Ovary (tissue), 3 donors: Measurements from ENCODE around the gene ZNRF1.

Source experiments
- EP300 ChIP-seq: sonication (generic); formaldehyde crosslinking; IDR thresholded peaks from one replicate; pipeline ENCODE4 v1.6.1; 2017; ENCODE audit warnings: antibody characterized with exemption
- POLR2A ChIP-seq: fragments of 450-650 bp; IDR thresholded peaks from one replicate; pipeline ENCODE4 v1.6.1; 2017; ENCODE audit warnings: antibody characterized with exemption, mild to moderate bottlenecking, moderate library complexity
- TF ChIP-seq, protein P1 (sequence below), 3 donors: fragments of 450-650 bp in 2 of 3; fragments of 200-600 bp in 1 of 3; IDR thresholded peaks; one replicate each; pipeline versions ENCODE4 v1.5.1 to v1.8.0; 2016 to 2022; ENCODE audit warnings: antibody characterized with exemption in 3 of 3, mild to moderate bottlenecking in 1 of 3
- donor health status: DM: no; HTN: no; CAD: no.

DNA sequence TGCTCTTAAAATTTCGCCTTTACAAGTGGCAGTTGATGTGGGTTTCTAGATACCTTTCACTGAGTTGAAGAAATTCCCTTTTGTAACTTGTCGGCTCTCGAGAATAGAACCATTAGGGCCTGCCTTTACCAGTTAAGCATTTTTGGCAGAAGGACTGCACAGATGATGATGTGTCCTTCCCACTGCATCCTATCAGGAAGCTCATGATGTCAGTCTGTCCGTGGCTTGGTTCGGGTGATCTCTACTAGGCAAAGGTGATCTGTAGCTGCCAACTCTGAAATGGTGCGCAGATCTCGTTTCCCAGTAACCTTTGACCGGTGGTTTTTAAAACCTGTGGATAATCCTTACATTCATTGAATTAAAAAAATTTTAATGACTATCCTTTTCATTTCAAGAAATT lies 49.7 kb downstream of the ZNRF1 start:
- TF ChIP-seq, protein P1, sequence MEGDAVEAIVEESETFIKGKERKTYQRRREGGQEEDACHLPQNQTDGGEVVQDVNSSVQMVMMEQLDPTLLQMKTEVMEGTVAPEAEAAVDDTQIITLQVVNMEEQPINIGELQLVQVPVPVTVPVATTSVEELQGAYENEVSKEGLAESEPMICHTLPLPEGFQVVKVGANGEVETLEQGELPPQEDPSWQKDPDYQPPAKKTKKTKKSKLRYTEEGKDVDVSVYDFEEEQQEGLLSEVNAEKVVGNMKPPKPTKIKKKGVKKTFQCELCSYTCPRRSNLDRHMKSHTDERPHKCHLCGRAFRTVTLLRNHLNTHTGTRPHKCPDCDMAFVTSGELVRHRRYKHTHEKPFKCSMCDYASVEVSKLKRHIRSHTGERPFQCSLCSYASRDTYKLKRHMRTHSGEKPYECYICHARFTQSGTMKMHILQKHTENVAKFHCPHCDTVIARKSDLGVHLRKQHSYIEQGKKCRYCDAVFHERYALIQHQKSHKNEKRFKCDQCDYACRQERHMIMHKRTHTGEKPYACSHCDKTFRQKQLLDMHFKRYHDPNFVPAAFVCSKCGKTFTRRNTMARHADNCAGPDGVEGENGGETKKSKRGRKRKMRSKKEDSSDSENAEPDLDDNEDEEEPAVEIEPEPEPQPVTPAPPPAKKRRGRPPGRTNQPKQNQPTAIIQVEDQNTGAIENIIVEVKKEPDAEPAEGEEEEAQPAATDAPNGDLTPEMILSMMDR (IDR thresholded peaks at IDR 0.05): no peak
- no peak for TF ChIP-seq POLR2A
- no peak for TF ChIP-seq EP300
